IMR-90 (cell line): ENCODE results near the gene IP6K2. TPM values are rescaled to one million over a fixed set of nuclear protein-coding genes. Genes with fewer than 3 reads are reported as not detected.
A peak's percentile ranks its signal among the peaks of the same experiment; 100 is the strongest.

Experiments
- BHLHE40 ChIP-seq: fragments of 150-350 bp; IDR thresholded peaks from 2 replicates; pipeline ENCODE4 v1.6.1; 2016; ENCODE audit warnings: mild to moderate bottlenecking, low read depth, low read length
- CTCF ChIP-seq: conservative IDR thresholded peaks from 2 replicates; pipeline ENCODE4 v1.5.1; 2012; ENCODE audit warnings: mild to moderate bottlenecking, low read depth, low read length, improper control_type of control experiment
- RCOR1 ChIP-seq: IDR thresholded peaks from 2 replicates; pipeline ENCODE4 v1.6.1; 2012; ENCODE audit warnings: mild to moderate bottlenecking, low read length, improper control_type of control experiment; ENCODE audit not compliant: insufficient replicate concordance
- polyA plus RNA-seq, 3 experiments: library from polyadenylated mRNA; depleted of rRNA; stranded (reverse); fragments of >200 nt; gene quantifications; 2 replicates each; pipeline ENCODE4 v1.2.3, GENCODE V29; 2012; ENCODE audit warnings: low replicate concordance in 1 of 3
- total RNA-seq: library from RNA; depleted of rRNA; stranded (reverse); fragments of >200 nt; gene quantifications from 2 replicates; pipeline ENCODE4 v1.2.3, GENCODE V29; 2012

The IP6K2 gene
- total and polyA plus RNA-seq, 2 of the 4 experiments (the other 2 are of a cell fraction): 73.7 to 169 TPM

GRCh38 chr3:48656061-48656840 is 60.8 kb downstream of the IP6K2 start (continued):
- TF ChIP-seq CTCF (peak; percentile 72), BHLHE40 (peak; percentile 87), RCOR1 (peak; percentile 57)
